ENCODE measurements around the gene GFOD1.
A peak's percentile ranks its signal among the peaks of the same experiment; 100 is the strongest.

Gene GFOD1

DNA sequence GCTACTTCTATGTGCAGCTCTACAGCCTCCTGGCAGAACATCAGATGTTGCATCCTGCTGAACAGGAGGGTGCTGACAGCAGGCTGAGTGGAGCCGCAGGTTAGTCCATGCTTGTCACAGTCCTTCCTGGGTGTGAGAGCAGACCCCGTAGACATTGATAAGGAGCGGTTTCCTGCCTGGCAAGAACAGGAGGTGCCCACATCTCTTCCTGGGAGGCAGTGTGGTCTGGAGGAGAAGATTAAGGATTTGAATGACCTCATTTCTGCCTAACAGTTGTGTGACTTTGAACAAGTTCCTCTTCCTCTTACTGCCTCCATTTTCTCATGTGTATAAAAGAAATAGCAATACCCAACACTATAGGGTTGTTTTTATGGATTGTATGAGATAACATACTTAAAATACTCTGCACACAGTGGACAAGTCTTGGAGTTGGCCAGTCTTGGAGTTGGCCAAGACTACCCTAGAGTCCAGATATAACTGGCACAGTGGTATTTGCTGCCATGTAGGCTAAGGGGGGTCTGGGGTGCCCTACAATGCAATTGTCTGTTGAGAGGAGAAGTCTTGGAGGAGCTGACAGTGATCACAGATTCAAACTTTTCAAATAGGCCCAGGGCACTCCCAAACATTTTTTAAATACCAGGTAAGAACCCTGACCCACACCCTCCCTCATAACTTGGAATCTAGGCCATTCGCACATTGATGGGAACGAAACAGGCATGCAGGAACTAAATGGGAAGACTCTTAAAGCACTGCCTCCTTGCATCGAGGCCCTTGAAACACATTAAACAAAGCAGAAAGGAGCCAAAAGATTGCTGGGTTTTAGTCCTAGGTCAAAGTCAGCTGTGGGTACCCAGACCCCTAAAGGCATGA, 126.5 kb downstream of the GFOD1 start:
- Histone ChIP-seq H3K27ac (no peak overlapping the region), H3K27me3 (replicated peaks) (no peaks in the 10 kb centered on the region), H3K4me3 (ENCODE audit: low read depth, low read length) (no peak overlapping the region), H3K36me3 (replicated peaks) (no peaks in the 10 kb centered on the region)
- TF ChIP-seq CTCF (IDR thresholded peaks at IDR 0.05; ENCODE audit: low read depth, low read length, missing control alignments): no peak
- in situ Hi-C loops (cut with HindIII; ENCODE audit: low pct_ligation_motif_present, low sequenced_read_pairs): no loop called here
- DNase-seq: no peak

GRCh38 chr6:13359287-13359686, 128.1 kb downstream of the GFOD1 start:
- Histone ChIP-seq H3K4me3 (ENCODE audit: low read depth, low read length) (no peak overlapping the region), H3K36me3 (replicated peaks) (no peaks in the 10 kb centered on the region), H3K27me3 (replicated peaks) (no peaks in the 10 kb centered on the region), H3K27ac (no peak overlapping the region)
- DNase-seq: no peak
- TF ChIP-seq CTCF (IDR thresholded peaks at IDR 0.05; ENCODE audit: low read depth, low read length, missing control alignments): no peak
- in situ Hi-C loops (cut with HindIII; ENCODE audit: low pct_ligation_motif_present, low sequenced_read_pairs): no loop called here

DNA sequence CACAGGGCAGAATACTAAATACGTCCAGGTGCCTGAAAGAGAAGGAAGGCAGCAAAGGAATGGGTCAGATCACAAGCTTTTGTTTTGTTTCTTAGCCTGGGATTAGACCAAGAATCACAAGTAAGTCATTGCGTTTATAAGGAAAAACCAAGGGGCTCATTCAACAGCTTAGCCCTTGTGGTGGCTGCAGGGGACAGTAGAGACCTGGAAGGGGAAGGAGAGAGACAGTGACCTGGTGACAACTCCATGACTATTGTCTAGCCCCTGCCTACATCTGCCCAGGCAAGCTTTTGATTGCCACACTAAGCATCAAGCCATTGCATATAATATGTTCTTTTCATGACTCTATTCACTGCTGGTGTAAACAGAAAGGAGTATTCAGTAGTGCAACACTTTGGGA, 128.9 kb downstream of the GFOD1 start:
- no peak overlapping the region for H3K4me3 ChIP-seq (ENCODE audit: low read depth, low read length)
- TF ChIP-seq CTCF (IDR thresholded peaks at IDR 0.05; ENCODE audit: low read depth, low read length, missing control alignments): no peak
- H3K27me3 ChIP-seq (replicated peaks): no peaks in the 10 kb centered on the region
- no peak for DNase-seq
- H3K27ac ChIP-seq: no peak overlapping the region
- in situ Hi-C loops (cut with HindIII; ENCODE audit: low pct_ligation_motif_present, low sequenced_read_pairs): no loop called here
- H3K36me3 ChIP-seq (replicated peaks): no peaks in the 10 kb centered on the region

GRCh38 chr6:13357551-13358075, 129.8 kb downstream of the GFOD1 start:
- in situ Hi-C loops (cut with HindIII; ENCODE audit: low pct_ligation_motif_present, low sequenced_read_pairs): no loop called here
- no peak overlapping the region for H3K27ac ChIP-seq
- no peak for DNase-seq
- H3K4me3 ChIP-seq (ENCODE audit: low read depth, low read length): peak overlapping the region; percentile 5
- peak; percentile 56 for TF ChIP-seq CTCF (IDR thresholded peaks at IDR 0.05; ENCODE audit: low read depth, low read length, missing control alignments)
- H3K36me3 ChIP-seq (replicated peaks): no peaks in the 10 kb centered on the region
- no peaks in the 10 kb centered on the region for H3K27me3 ChIP-seq (replicated peaks)

DNA sequence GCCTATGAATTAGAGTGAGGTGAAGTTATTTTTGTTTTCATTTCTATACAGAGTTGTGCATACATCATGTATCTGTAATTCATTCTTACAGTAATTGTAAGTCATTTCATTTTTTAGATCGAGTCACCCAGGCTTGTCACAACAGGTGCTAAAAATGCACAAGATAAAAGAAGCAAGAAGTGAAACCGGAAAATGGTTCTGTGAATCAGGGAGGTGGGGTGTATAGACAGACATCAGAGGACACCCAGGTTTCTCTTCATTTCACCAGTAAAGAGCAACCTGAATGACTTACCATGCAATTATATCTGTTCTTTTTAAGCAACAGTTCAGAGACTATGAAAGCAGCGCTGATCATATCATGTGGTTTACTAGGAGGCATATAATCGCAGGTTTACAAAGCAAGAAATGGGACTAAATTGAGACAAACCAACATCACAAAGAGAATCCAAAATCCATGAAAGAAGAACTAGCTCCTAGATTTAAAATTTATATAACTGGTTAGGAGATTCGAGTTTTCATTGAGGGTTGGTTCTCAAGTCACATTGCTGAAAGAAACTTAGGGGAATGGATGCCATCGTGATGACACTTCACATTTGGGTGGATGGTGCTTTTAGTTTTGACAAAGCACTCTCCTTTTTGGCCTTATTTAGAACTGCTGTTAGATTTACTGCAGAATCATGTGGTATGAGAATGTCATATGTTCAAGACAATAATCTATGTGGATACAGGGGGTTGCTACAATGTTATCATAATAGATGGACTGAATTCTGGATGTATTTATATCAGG, 131.2 kb downstream of the GFOD1 start:
- Histone ChIP-seq H3K27ac (peak overlapping the region; percentile 52), H3K27me3 (replicated peaks) (no peaks in the 10 kb centered on the region), H3K4me3 (ENCODE audit: low read depth, low read length) (no peak overlapping the region), H3K36me3 (replicated peaks) (no peaks in the 10 kb centered on the region)
- TF ChIP-seq CTCF (IDR thresholded peaks at IDR 0.05; ENCODE audit: low read depth, low read length, missing control alignments): no peak
- DNase-seq: no peak
- in situ Hi-C loops (cut with HindIII; ENCODE audit: low pct_ligation_motif_present, low sequenced_read_pairs): no loop called here

Data from brain microvascular endothelial cell (primary cell).